ENCODE data around the gene ARMC5.

DNA sequence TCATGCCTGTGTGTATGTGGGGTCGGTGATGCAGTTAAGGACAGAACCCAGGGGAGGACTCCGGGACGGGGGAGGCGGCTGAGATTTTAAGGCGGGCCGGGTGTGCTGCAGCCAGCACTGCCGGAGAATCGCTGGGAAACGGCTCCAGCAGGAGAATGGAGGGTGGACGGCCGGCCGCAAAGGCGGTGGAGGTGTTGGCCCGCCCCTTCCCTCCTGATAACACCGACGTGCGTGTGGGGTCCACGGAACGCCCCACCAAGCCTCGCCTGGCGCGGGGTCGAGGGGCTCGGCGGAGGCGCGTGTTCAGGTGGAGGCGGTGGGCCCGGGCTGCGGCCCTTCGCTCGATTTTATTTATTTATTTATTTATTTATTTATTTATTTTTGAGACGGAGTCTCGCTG, 17.3 kb upstream of the ARMC5 start:
- TF ChIP-seq POLR2A (IDR thresholded peaks at IDR 0.05; ENCODE audit: low read depth, low read length): no peak
- no peak for TF ChIP-seq SMARCA5 (IDR thresholded peaks at IDR 0.05)

Data from GM12878 (cell line).